SU-DHL-6 (cell line): ENCODE results near the gene DHX9.

Experiments
- CTCF ChIP-seq: fragments of 200-600 bp; sonication (generic); IDR thresholded peaks from one replicate; pipeline ENCODE4 v1.5.1; 2017; ENCODE audit warnings: antibody characterized with exemption, mild to moderate bottlenecking, low read length, moderate library complexity; ENCODE audit not compliant: insufficient read depth, poor library complexity, severe bottlenecking
- EZH2phosphoT487 ChIP-seq: fragments of 200-600 bp; sonication (generic), shearing (Covaris generic); conservative IDR thresholded peaks from 2 replicates; pipeline ENCODE4 v1.6.1; 2018; ENCODE audit warnings: mild to moderate bottlenecking, antibody characterized with exemption, low read length, moderate library complexity, mixed read lengths

GRCh38 chr1:182847105-182847504, 8.0 kb downstream of the DHX9 start:
- no peak for TF ChIP-seq CTCF
- TF ChIP-seq EZH2phosphoT487, result no peak
